GM13976 (cell line): ENCODE data around the gene BRAP.

Experiments used
- DNase-seq: peaks from one replicate; pipeline ENCODE4 v3.0.0; 2012; ENCODE audit warnings: low spot score
- in situ Hi-C: fragments of 300-500 bp; cut with MboI; formaldehyde crosslinking; loops from one replicate; pipeline ENCODE4 v1.12.0; 2022; ENCODE audit warnings: low sequenced_read_pairs, mixed read lengths, inconsistent platforms; ENCODE audit not compliant: unreplicated experiment
- TF ChIP-seq, protein P1 (sequence below): IDR thresholded peaks from 2 replicates; pipeline ENCODE4 v1.5.1; 2012; ENCODE audit warnings: borderline replicate concordance, mild to moderate bottlenecking; ENCODE audit not compliant: insufficient read depth; ENCODE audit errors: extremely low read depth, missing control alignments, control extremely low read depth

Gene BRAP

DNA sequence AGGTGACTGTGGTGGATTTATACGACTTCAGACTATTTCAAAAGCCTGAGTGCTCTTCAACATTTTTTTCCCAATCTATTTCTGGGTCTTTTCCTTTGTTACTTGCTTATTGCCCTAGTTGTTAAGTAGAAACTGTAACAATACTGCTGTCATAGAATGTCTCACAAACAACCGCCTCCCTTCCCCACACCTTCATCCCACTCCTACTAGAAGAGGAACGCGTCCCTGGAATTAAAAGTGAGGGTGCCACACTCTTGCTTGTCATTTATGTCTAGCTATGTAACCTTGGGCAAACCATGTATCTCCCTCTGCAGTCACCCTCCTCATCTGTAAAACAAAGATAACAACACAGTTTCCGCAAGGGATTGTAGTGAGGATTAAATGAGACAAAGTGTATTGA, 8.6 kb downstream of the BRAP start:
- DNase-seq, result no peak
- in situ Hi-C loops, result no loop called here
- TF ChIP-seq, protein P1, sequence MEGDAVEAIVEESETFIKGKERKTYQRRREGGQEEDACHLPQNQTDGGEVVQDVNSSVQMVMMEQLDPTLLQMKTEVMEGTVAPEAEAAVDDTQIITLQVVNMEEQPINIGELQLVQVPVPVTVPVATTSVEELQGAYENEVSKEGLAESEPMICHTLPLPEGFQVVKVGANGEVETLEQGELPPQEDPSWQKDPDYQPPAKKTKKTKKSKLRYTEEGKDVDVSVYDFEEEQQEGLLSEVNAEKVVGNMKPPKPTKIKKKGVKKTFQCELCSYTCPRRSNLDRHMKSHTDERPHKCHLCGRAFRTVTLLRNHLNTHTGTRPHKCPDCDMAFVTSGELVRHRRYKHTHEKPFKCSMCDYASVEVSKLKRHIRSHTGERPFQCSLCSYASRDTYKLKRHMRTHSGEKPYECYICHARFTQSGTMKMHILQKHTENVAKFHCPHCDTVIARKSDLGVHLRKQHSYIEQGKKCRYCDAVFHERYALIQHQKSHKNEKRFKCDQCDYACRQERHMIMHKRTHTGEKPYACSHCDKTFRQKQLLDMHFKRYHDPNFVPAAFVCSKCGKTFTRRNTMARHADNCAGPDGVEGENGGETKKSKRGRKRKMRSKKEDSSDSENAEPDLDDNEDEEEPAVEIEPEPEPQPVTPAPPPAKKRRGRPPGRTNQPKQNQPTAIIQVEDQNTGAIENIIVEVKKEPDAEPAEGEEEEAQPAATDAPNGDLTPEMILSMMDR, result no peak

DNA sequence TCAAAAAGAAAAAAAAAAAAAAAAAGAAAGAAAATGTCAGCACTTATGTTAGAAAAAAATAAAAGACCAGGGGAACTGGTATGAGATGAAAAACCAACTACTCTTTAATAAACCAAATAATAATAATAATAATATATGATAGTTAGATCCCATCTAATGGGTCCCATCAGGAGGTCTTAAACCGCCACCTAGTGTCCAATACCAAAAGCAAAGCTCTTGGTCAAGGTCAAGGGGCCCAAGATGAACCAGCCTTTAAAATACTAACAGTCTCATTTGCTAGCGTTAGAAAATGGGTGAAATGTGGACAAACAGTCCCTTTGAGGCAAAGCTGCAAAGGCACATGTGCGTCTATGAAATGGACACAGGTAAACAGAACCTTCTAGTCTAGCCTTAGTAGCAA, 12.3 kb downstream of the BRAP start:
- in situ Hi-C loops, result no loop called here
- peak; percentile 41 for DNase-seq
- TF ChIP-seq, protein P1, result peak; percentile 33

DNA sequence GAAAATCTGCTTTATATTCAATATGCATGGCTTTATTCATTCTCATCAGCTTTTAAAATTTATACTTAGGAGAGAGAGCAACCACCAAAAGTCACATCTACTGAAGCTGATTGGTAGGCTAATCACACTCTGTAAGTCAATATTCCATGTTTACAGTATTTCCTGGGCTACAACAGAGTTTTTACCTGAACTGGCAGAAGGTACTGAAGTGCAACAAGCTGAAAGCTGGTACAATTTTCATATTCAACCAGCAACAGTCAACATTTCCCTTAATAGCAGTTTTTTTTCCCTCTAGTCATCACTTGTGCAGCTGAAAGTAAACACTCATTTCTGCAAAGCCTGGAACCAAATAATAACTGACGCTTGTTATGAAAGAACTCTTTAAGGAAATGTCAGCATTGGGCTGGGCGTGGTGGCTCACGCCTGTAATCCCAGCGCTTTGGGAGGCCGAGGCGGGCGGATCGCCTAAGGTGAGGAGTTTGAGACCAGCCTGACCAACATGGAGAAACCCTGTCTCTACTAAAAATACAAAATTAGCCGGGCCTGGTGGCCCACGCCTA, 12.9 kb downstream of the BRAP start:
- DNase-seq, result no peak
- TF ChIP-seq, protein P1, result no peak
- in situ Hi-C loops, result no loop called here

DNA sequence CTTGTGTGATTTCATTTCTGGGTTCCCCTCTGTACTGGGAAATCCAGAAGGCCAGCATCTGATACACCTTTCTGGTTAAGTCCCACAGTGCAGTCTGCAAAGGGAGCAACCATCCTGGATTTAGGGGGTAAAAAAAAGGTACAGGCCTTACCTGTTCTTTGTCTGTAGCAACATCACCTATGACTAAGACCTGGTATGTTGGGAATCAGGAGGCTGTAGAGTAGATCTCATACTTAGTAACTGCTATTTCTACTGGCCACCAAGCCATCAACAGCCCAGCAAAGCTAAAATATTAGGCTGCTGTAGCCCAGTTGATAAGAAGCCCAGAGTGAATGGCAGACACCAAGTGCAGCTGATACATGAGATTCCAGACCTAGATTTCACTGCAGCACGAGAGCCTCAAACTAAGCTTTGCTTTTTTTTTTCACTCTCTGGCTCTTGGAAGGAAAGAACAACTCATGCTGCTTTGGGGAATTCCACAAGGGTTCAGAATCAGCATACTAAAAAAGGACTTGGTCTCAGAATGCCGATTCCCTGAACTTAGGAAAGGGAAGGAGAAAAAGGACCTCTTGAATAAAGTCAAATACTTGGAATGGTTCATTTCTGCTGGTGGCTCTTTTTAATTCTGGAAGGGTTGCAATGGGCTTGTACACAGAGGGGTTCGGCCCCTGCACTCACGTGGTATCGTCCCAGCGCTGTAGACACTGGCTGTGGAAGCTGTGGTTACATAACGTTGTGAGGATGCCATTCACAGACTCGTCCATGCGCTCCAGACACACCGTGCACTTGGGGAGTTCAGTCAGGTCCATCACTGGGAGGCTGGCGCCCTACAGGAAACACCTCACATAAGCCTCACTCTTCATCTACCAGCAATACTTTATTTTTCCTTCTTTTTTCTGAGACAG, 20.5 kb downstream of the BRAP start:
- DNase-seq, result no peak
- in situ Hi-C loops, result no loop called here
- TF ChIP-seq, protein P1, result no peak

DNA sequence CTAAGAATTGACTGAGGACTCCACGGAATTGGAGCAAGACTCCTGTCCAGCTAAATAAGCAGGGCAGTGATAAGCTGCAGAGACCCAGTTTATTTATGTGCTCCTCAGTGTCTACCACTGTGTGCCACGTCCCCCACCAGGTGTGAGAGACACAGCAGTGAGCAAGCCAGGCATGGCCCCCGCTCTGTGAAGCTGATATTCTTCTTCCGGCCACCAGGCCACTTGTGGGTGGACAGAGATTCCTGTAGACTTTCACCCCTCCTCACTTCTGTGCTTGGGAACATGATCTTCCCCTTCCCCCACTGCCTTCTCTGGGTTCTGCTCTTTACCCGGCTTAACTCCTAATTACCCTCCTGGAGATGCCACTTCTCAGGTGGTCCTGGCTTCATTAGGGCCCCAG, 21.3 kb downstream of the BRAP start:
- no peak for DNase-seq
- TF ChIP-seq, protein P1, result no peak
- in situ Hi-C loops, result no loop called here

DNA sequence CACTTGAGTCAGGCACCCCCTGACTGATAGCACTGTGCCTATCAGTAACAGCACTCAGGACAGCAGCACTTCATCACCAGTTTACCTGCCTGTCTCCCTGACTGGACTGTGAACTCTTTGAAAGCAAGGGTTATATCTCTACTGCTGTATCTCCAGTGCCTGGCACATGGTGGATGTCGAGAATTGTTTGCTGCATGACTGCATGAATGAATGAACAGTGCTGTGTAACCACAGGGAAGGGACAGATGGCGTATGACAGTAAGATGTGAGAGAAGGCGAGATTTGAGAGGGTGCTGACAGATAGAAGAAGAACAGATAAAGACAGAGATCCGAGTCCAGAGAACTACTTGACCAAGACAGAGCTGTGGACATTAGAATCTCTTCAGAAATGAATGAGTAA, 29.7 kb downstream of the BRAP start:
- in situ Hi-C loops, result no loop called here
- TF ChIP-seq, protein P1, result no peak

DNA sequence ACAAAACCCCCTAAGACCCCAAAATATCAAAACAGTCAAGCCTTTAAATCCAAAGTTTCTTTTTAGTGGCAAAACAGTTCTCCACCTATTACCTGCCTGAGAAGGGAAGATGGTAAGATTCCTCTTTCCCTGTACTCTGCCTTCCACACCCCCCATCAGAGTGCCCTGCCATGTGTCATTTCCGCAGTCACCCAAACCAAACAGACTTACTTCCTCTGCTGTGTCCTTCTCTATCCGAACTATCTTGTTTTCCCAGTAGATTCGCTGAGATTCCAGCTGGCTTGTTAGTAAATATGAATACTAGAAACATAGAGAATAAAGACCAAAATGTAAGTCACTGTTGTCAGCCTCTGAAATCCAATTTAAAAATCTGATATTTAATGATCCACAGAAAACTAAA, 30.4 kb downstream of the BRAP start:
- in situ Hi-C loops, result no loop called here
- TF ChIP-seq, protein P1, result no peak
- no peak for DNase-seq

More for the DNA sequence above, 29.7 kb downstream of the BRAP start:
- no peak for DNase-seq
